Esophagus muscularis mucosa (tissue), 4 donors: Measurements from ENCODE around the gene RHBDL3. TPM values are rescaled to one million over a fixed set of nuclear protein-coding genes. Genes with fewer than 3 reads are reported as not detected.

ENCODE experiments used
- DNase-seq: peaks from one replicate; pipeline ENCODE4 v3.0.0-alpha.2; 2017; ENCODE audit errors: extremely low spot score
- H3K27ac ChIP-seq, 4 donors: fragments of 200-600 bp; sonication (generic); replicated peaks in 1 of 4; 1 replicate in 3 of 4; 2 replicates in 1 of 4; pipeline ENCODE4 v1.5.1; 2016 to 2019; ENCODE audit warnings: mild to moderate bottlenecking in 1 of 4
- H3K27me3 ChIP-seq, 4 donors: fragments of 200-600 bp; sonication (generic); one replicate each; pipeline versions ENCODE4 v1.5.1 to v1.6.0; 2016 to 2019
- H3K36me3 ChIP-seq, 4 donors: fragments of 200-600 bp; sonication (generic); one replicate each; pipeline ENCODE4 v1.5.1; 2016 to 2019
- H3K4me1 ChIP-seq, 4 donors: fragments of 200-600 bp; sonication (generic); one replicate each; pipeline ENCODE4 v1.5.1; 2016 to 2019
- H3K4me3 ChIP-seq, 4 donors: fragments of 200-600 bp; sonication (generic); 1 replicate in 2 of 4; 2 replicates in 2 of 4; pipeline ENCODE4 v1.5.1; 2016 to 2019; ENCODE audit warnings: mild to moderate bottlenecking in 4 of 4, moderate library complexity in 1 of 4
- H3K9me3 ChIP-seq, 4 donors: fragments of 200-600 bp; sonication (generic); 1 replicate in 3 of 4; 2 replicates in 1 of 4; pipeline ENCODE4 v1.5.1; 2016 to 2019
- EP300 ChIP-seq: sonication (generic); formaldehyde crosslinking; IDR thresholded peaks from one replicate; pipeline ENCODE4 v1.6.1; 2017; ENCODE audit warnings: antibody characterized with exemption
- POLR2A ChIP-seq: fragments of 450-650 bp; IDR thresholded peaks from one replicate; pipeline ENCODE4 v1.6.1; 2017; ENCODE audit warnings: antibody characterized with exemption, moderate library complexity, mild to moderate bottlenecking, low read depth
- POLR2AphosphoS5 ChIP-seq, 2 donors: sonication (generic); formaldehyde crosslinking; IDR thresholded peaks; one replicate each; pipeline ENCODE4 v1.6.1; 2017; ENCODE audit warnings: antibody characterized with exemption in 2 of 2
- WGBS: methylation state at CpG from one replicate; pipeline ENCODE4 v1.1.5; 2018; 5-methylcytosine and 5-hydroxymethylcytosine counted together
- intact Hi-C: fragments of 100-400 bp; cut with DNase I; formaldehyde crosslinking; loops from one replicate; pipeline ENCODE4 v1.15.1; 2023
- small RNA-seq, 3 donors: library from RNA; depleted of rRNA; stranded (forward); fragments of <200 nt; gene quantifications; one replicate each; pipeline ENCODE3, GENCODE V24; 2016
- total RNA-seq, 4 donors: library from RNA; depleted of rRNA; stranded (reverse); fragments of >200 nt; gene quantifications; one replicate each; pipeline versions ENCODE4 v1.1.0 to v1.2.1, GENCODE V29; 2016
- TF ChIP-seq, protein P1 (sequence below), 3 experiments: fragments of 200-600 bp in 2 of 3; fragments of 450-650 bp in 1 of 3; sonication (generic) in 2 of 3; IDR thresholded peaks; one replicate each; pipeline ENCODE4 v1.5.1; 2017 to 2019; ENCODE audit warnings: antibody characterized with exemption in 3 of 3, mild to moderate bottlenecking in 2 of 3, moderate library complexity in 1 of 3

The RHBDL3 gene
- total RNA-seq, 4 donors from 2014 or later, result 0.42 to 2.1 (median 1.0) TPM

DNA sequence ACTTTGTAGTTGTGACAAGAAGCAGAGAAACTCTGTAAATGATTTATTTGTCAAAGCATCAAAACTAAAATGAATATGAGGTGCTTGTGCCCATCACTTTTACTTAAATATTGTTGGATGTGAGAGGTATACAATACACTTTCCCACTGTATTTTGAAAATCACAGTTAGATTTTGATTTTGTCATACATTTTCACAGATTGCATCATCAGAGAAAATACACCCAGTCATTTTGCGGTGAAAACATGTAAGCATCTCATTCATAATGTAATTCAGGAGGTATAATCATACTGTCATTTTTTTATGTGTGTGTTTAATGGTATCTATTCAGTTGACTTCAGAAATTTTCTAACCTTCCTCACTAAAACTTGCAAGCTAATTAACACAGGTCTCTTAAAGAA is 95.6 kb downstream of the RHBDL3 start:
- no peaks in the 10 kb centered on the region for H3K9me3 ChIP-seq
- WGBS, result 93% methylated on average over 1 of the region's 1 CpG
- H3K4me3 ChIP-seq, result no peak overlapping the region
- peaks cover 6 to 21% (median 19%) of the 10 kb centered on the region in 4 donors for H3K4me1 ChIP-seq
- TF ChIP-seq, protein P1, sequence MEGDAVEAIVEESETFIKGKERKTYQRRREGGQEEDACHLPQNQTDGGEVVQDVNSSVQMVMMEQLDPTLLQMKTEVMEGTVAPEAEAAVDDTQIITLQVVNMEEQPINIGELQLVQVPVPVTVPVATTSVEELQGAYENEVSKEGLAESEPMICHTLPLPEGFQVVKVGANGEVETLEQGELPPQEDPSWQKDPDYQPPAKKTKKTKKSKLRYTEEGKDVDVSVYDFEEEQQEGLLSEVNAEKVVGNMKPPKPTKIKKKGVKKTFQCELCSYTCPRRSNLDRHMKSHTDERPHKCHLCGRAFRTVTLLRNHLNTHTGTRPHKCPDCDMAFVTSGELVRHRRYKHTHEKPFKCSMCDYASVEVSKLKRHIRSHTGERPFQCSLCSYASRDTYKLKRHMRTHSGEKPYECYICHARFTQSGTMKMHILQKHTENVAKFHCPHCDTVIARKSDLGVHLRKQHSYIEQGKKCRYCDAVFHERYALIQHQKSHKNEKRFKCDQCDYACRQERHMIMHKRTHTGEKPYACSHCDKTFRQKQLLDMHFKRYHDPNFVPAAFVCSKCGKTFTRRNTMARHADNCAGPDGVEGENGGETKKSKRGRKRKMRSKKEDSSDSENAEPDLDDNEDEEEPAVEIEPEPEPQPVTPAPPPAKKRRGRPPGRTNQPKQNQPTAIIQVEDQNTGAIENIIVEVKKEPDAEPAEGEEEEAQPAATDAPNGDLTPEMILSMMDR (IDR thresholded peaks at IDR 0.05), result no peak
- TF ChIP-seq POLR2A (no peak), EP300 (no peak), POLR2AphosphoS5 (IDR thresholded peaks at IDR 0.05) (no peak)
- no peaks in the 10 kb centered on the region for H3K27me3 ChIP-seq
- no peak overlapping the region for H3K27ac ChIP-seq
- DNase-seq, result no peak
- intact Hi-C loops, result no loop called here
- peaks cover 78 to 98% (median 88%) of the 10 kb centered on the region in 4 donors for H3K36me3 ChIP-seq

- no peak overlapping the region for H3K27ac ChIP-seq
- no peak for DNase-seq
- H3K36me3 ChIP-seq, result peaks cover 74 to 99% (median 91%) of the 10 kb centered on the region in 4 donors
- intact Hi-C loops, result no loop called here
- WGBS, result 75% methylated on average over 1 of the region's 1 CpG
- TF ChIP-seq, protein P1 (IDR thresholded peaks at IDR 0.05), result no peak
- TF ChIP-seq EP300 (no peak), POLR2A (no peak), POLR2AphosphoS5 (IDR thresholded peaks at IDR 0.05) (no peak)
- H3K27me3 ChIP-seq, result no peaks in the 10 kb centered on the region
- H3K4me1 ChIP-seq, result no peaks in the 10 kb centered on the region
- no peaks in the 10 kb centered on the region for H3K9me3 ChIP-seq
- H3K4me3 ChIP-seq, result no peak overlapping the region
Observed at GRCh38 chr17:32370426-32370825, 104.8 kb downstream of the RHBDL3 start.

Small RNAs within 50 kb of the gene (small RNA-seq; reads per million reads assigned to genes)
- 0 reads per million in 3 donors for gene UBL5P2

Other genes with a start within 250 kb of the RHBDL3 start
- 10 to 100 TPM; 34.6 to 52.7 (median 43.1) TPM for gene RHOT1, start 123.3 kb upstream of the RHBDL3 start, total RNA-seq
- 10 to 100 TPM in 1 of 4 donors, 1 to 10 TPM in 3; 9.1 to 11.6 (median 9.5) TPM for gene C17orf75, start 76.3 kb downstream of the RHBDL3 start, total RNA-seq
- 10 to 100 TPM; 68.1 to 92.1 (median 86.3) TPM for gene ZNF207, start 84.3 kb downstream of the RHBDL3 start, total RNA-seq
- gene PSMD11, start 178.7 kb downstream of the RHBDL3 start, total RNA-seq, result 10 to 100 TPM; 39.9 to 70.2 (median 64.7) TPM
- gene CDK5R1, start 221.2 kb downstream of the RHBDL3 start, total RNA-seq, result 1 to 10 TPM in 1 of 4 donors, under 1 TPM in 3; 0.33 to 1.2 (median 0.64) TPM